Thyroid gland (tissue), 4 donors: ENCODE data around the gene KLK5. TPM values are rescaled to one million over a fixed set of nuclear protein-coding genes. Genes with fewer than 3 reads are reported as not detected.

Experiments
- DNase-seq, 2 donors: peaks; one replicate each; pipeline ENCODE4 v3.0.0-alpha.2; 2019
- H3K27ac ChIP-seq, 3 donors: fragments of 200-600 bp; sonication (generic); 1 replicate in 2 of 3; 2 replicates in 1 of 3; pipeline ENCODE4 v1.5.1; 2016 to 2019; ENCODE audit warnings: mild to moderate bottlenecking in 1 of 3, moderate library complexity in 1 of 3
- H3K27me3 ChIP-seq: fragments of 200-600 bp; sonication (generic); one replicate; pipeline ENCODE4 v1.5.1; 2019
- H3K36me3 ChIP-seq, 2 donors: fragments of 200-600 bp; sonication (generic); one replicate each; pipeline ENCODE4 v1.5.1; 2016 to 2019
- H3K4me1 ChIP-seq, 2 donors: fragments of 200-600 bp; sonication (generic); one replicate each; pipeline ENCODE4 v1.5.1; 2017 to 2019
- H3K4me3 ChIP-seq, 3 donors: fragments of 200-600 bp; sonication (generic); replicated peaks in 1 of 3; 1 replicate in 2 of 3; 2 replicates in 1 of 3; pipeline ENCODE4 v1.5.1; 2016; ENCODE audit warnings: mild to moderate bottlenecking in 1 of 3
- H3K9me3 ChIP-seq: fragments of 200-600 bp; sonication (generic); one replicate; pipeline ENCODE4 v1.5.1; 2017
- CTCF ChIP-seq, 6 experiments: fragments of 200-600 bp in 3 of 6; fragments of 450-650 bp in 3 of 6; sonication (generic) in 3 of 6; IDR thresholded peaks; one replicate each; pipeline ENCODE4 v1.5.1; 2016 to 2019; ENCODE audit warnings: antibody characterized with exemption in 6 of 6, mild to moderate bottlenecking in 2 of 6, inconsistent platforms in 1 of 6, moderate library complexity in 1 of 6
- POLR2A ChIP-seq, 2 donors: fragments of 450-650 bp; IDR thresholded peaks; one replicate each; pipeline ENCODE4 v1.6.1; 2017; ENCODE audit warnings: antibody characterized with exemption in 2 of 2, mild to moderate bottlenecking in 2 of 2, moderate library complexity in 1 of 2
- WGBS, 2 donors: methylation state at CpG; one replicate each; pipeline ENCODE4 v1.1.5; 2017; 5-methylcytosine and 5-hydroxymethylcytosine counted together
- intact Hi-C: fragments of 100-400 bp; cut with DNase I; formaldehyde crosslinking; loops from one replicate; pipeline ENCODE4 v1.15.1; 2023
- total RNA-seq, 4 donors: library from RNA; depleted of rRNA; stranded (reverse); fragments of >200 nt; gene quantifications; one replicate each; pipeline ENCODE4 v1.2.3, GENCODE V29; 2016

Gene KLK5
- total RNA-seq, 4 donors from 2014 or later: 0.44 TPM; not detected in 3

DNA sequence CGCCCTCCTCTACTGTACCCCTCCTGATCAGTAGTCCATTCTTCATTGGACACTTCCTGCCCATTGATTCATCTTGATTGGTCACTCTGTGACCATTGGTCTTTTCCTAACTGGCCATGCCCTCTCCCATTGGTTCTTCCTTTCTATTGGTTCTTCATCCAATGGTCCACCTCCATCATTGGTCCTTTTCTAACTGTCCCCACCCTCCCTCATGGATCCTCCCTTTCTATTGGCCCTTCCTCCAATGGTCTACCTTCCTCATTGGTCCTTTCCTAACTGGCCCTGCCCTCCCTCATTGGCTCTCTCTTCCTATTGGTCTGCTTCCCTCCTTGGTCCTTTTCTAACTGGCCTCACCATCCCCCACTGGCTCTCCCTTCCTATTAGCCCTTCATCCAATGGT, 9.4 kb upstream of the KLK5 start:
- DNase-seq: no peak
- Histone ChIP-seq H3K4me3 (no peak overlapping the region), H3K9me3 (no peaks in the 10 kb centered on the region), H3K36me3 (no peaks in the 10 kb centered on the region), H3K27ac (no peak overlapping the region), H3K27me3 (no peaks in the 10 kb centered on the region), H3K4me1 (no peaks in the 10 kb centered on the region)
- TF ChIP-seq CTCF (IDR thresholded peaks at IDR 0.05) (no peak), POLR2A (IDR thresholded peaks at IDR 0.05) (no peak)
- intact Hi-C loops: no loop called here
- WGBS, 2 donors: 94 to 95% methylated on average over 1 of the region's 1 CpG

- H3K27me3 ChIP-seq: no peaks in the 10 kb centered on the region
- intact Hi-C loops: no loop called here
- H3K36me3 ChIP-seq: no peaks in the 10 kb centered on the region
- TF ChIP-seq POLR2A (IDR thresholded peaks at IDR 0.05) (no peak), CTCF (IDR thresholded peaks at IDR 0.05) (no peak)
- no peak overlapping the region for H3K27ac ChIP-seq
- no peak for DNase-seq
- no peaks in the 10 kb centered on the region for H3K9me3 ChIP-seq
- H3K4me1 ChIP-seq: no peaks in the 10 kb centered on the region
- no peak overlapping the region for H3K4me3 ChIP-seq
- 55 to 57% methylated on average over 8 to 9 of the region's 9 CpGs for WGBS, 2 donors
Measured at GRCh38 chr19:50959731-50960500, 7.1 kb upstream of the KLK5 start.

DNA sequence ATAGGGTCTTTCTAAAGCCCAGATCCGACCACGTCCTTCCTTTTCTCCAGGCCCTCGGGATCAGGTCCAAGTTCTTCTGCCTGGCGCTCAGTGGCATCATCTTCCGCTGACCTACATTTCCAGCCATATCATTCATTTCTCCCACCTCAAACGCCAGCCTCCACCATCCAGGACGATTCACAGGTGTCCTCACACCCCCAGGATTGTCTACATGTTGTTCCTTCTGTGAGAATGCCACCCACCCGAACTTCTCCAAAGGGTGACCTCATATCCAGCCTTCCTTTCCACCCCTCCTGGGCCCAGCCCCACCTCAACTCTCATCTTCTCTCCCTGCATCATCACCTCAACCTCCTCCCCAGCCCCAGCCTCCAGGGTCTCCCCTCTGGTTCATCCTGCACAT, 4.7 kb upstream of the KLK5 start:
- Histone ChIP-seq H3K4me1 (no peaks in the 10 kb centered on the region), H3K9me3 (no peaks in the 10 kb centered on the region), H3K27ac (no peak overlapping the region), H3K36me3 (no peaks in the 10 kb centered on the region), H3K4me3 (no peak overlapping the region), H3K27me3 (no peaks in the 10 kb centered on the region)
- TF ChIP-seq CTCF (IDR thresholded peaks at IDR 0.05) (no peak), POLR2A (IDR thresholded peaks at IDR 0.05) (no peak)
- intact Hi-C loops: no loop called here
- WGBS, 2 donors: 80 to 84% methylated on average over 8 of the region's 8 CpGs
- no peak for DNase-seq

GRCh38 chr19:50949861-50950260, 3.0 kb downstream of the KLK5 start:
- Histone ChIP-seq H3K4me1 (no peaks in the 10 kb centered on the region), H3K36me3 (no peaks in the 10 kb centered on the region), H3K9me3 (no peaks in the 10 kb centered on the region), H3K27me3 (no peaks in the 10 kb centered on the region), H3K27ac (no peak overlapping the region), H3K4me3 (no peak overlapping the region)
- intact Hi-C loops: no loop called here
- no peak for DNase-seq
- 58 to 75% methylated on average over 13 to 19 of the region's 19 CpGs for WGBS, 2 donors
- no peak for TF ChIP-seq POLR2A (IDR thresholded peaks at IDR 0.05)
- no peak for TF ChIP-seq CTCF (IDR thresholded peaks at IDR 0.05)

DNA sequence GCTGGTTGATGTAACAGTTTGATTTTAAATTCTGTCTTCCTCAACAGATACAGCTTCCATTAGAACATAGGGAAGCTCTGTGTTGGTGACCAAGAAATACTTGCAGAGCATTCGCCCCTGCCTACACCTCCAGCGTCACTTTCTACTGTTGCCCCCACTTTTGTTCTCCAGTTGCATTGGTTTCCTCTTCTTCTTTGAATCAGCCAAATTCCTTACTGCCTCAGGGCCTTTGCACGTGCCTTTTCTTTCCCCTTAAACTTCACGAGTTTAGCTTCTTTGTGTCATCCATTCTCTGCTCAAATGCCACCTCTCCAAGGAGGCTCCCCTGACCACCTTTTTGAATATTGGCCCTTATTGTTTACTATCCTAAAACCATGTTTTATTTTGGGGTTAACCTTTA, 5.7 kb downstream of the KLK5 start:
- no peak for TF ChIP-seq POLR2A (IDR thresholded peaks at IDR 0.05)
- TF ChIP-seq CTCF (IDR thresholded peaks at IDR 0.05): no peak
- Histone ChIP-seq H3K9me3 (no peaks in the 10 kb centered on the region), H3K27me3 (no peaks in the 10 kb centered on the region), H3K4me3 (no peak overlapping the region), H3K36me3 (no peaks in the 10 kb centered on the region), H3K4me1 (no peaks in the 10 kb centered on the region), H3K27ac (no peak overlapping the region)
- no peak for DNase-seq
- intact Hi-C loops: no loop called here
- 83 to 86% methylated on average over 4 of the region's 4 CpGs for WGBS, 2 donors
